GM12891 (cell line): ENCODE measurements around the gene RUFY2.

Experiments used
- POLR2A ChIP-seq: IDR thresholded peaks from 2 replicates; pipeline ENCODE4 v1.6.1; 2011; ENCODE audit warnings: low read depth, low read length, control low read depth
- POLR2AphosphoS5 ChIP-seq: IDR thresholded peaks from 2 replicates; pipeline ENCODE4 v1.6.1; 2011; ENCODE audit warnings: low read depth, low read length, control low read depth
- SPI1 ChIP-seq: IDR thresholded peaks from 2 replicates; pipeline ENCODE4 v1.6.1; 2011; ENCODE audit warnings: low read depth, low read length, control low read depth
- TAF1 ChIP-seq: IDR thresholded peaks from 2 replicates; pipeline ENCODE4 v1.6.1; 2011; ENCODE audit warnings: low read depth, low read length, control low read depth

DNA sequence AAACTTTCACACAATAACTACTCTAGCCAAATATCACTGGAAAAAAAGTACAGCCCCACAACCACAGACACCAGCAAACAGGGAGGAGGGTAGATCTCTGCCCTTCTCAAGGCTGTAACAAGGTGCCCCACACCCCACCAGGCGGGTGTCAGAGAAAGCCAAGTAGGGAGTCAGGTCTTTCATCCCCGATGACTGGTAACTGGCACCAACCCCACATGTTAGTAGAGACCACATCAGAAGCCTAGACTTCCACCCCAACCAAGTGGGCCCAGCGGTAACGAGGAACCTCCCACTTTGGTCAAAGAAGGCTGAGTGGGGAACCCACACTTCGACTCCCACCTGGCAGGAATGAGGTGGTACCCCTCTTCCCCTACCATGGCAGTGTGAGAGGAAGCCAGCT is 16.4 kb upstream of the RUFY2 start:
- TF ChIP-seq POLR2AphosphoS5 (no peak), SPI1 (no peak), POLR2A (no peak), TAF1 (no peak)
